ENCODE measurements around the gene MNT.

DNA sequence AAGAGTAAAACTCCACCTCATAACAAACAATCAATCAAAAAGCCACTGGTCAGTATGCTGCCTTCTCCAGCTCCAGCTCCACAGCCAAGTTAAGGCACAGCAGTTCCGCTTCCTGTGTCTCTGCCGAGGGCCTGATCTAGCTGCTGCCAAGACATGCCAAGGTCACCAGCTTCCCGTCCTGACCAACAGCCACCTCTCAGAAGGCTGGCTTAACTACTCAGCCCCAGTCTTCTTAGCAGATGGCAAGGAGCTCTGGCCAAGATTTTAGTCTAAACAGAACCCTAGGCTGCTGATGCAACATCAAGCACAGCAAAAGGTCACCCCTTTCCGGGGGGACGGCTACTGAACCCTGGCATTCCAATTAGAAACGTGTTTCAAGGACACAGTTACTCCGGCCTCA lies 17.7 kb upstream of the MNT start:
- TF ChIP-seq, protein P1, sequence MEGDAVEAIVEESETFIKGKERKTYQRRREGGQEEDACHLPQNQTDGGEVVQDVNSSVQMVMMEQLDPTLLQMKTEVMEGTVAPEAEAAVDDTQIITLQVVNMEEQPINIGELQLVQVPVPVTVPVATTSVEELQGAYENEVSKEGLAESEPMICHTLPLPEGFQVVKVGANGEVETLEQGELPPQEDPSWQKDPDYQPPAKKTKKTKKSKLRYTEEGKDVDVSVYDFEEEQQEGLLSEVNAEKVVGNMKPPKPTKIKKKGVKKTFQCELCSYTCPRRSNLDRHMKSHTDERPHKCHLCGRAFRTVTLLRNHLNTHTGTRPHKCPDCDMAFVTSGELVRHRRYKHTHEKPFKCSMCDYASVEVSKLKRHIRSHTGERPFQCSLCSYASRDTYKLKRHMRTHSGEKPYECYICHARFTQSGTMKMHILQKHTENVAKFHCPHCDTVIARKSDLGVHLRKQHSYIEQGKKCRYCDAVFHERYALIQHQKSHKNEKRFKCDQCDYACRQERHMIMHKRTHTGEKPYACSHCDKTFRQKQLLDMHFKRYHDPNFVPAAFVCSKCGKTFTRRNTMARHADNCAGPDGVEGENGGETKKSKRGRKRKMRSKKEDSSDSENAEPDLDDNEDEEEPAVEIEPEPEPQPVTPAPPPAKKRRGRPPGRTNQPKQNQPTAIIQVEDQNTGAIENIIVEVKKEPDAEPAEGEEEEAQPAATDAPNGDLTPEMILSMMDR (IDR thresholded peaks at IDR 0.05; ENCODE audit: low read depth, low read length) = no peak
- no peak for TF ChIP-seq POLR2A (IDR thresholded peaks at IDR 0.05; ENCODE audit: extremely low read depth, insufficient read length)

Data from NB4 (cell line).